GM19372 (cell line): ENCODE results near the gene CACNA2D2.

Source experiments
- ATAC-seq: cut with Tn5 transposase; IDR thresholded peaks from one replicate; pipeline ENCODE4 v1.9.1; 2021; ENCODE audit warnings: mild to moderate bottlenecking, low read depth, moderate library complexity; ENCODE audit not compliant: unreplicated experiment

Gene CACNA2D2

GRCh38 chr3:50470658-50471057 lies 32.8 kb downstream of the CACNA2D2 start:
- ATAC-seq = no peak

- no peak for ATAC-seq
Observed at GRCh38 chr3:50467919-50468318, 35.5 kb downstream of the CACNA2D2 start.

GRCh38 chr3:50466177-50466576 lies 37.3 kb downstream of the CACNA2D2 start:
- ATAC-seq = no peak

- ATAC-seq = no peak
Observed at GRCh38 chr3:50464569-50464968, 38.9 kb downstream of the CACNA2D2 start.

DNA sequence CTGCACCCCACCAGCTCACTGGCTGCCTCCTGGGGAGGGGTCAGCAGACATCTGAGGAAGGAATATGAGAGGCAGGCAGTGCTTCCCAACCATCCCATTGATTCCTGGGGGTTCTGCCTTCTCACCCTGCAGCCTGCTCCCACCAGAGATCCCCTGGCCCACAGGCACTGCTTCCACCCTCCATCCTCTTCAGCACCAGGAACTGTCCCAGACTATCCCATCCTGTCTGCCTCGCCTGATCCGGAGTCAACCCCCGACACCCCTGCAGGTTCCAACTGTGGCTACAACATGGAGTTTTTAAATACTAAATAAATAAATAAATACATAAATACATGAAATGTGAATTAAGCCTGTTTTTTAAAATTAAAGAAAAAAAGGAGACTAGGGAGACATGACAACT lies 43.6 kb downstream of the CACNA2D2 start:
- ATAC-seq = no peak

- no peak for ATAC-seq
Observed at GRCh38 chr3:50457988-50458387, 45.4 kb downstream of the CACNA2D2 start.

- no peak for ATAC-seq
Observed at GRCh38 chr3:50455161-50456018, 48.0 kb downstream of the CACNA2D2 start.

- ATAC-seq = no peak
Observed at GRCh38 chr3:50454481-50455070, 48.9 kb downstream of the CACNA2D2 start.

GRCh38 chr3:50453907-50454306 lies 49.5 kb downstream of the CACNA2D2 start:
- no peak for ATAC-seq

GRCh38 chr3:50450209-50450921 lies 53.1 kb downstream of the CACNA2D2 start:
- ATAC-seq = no peak

DNA sequence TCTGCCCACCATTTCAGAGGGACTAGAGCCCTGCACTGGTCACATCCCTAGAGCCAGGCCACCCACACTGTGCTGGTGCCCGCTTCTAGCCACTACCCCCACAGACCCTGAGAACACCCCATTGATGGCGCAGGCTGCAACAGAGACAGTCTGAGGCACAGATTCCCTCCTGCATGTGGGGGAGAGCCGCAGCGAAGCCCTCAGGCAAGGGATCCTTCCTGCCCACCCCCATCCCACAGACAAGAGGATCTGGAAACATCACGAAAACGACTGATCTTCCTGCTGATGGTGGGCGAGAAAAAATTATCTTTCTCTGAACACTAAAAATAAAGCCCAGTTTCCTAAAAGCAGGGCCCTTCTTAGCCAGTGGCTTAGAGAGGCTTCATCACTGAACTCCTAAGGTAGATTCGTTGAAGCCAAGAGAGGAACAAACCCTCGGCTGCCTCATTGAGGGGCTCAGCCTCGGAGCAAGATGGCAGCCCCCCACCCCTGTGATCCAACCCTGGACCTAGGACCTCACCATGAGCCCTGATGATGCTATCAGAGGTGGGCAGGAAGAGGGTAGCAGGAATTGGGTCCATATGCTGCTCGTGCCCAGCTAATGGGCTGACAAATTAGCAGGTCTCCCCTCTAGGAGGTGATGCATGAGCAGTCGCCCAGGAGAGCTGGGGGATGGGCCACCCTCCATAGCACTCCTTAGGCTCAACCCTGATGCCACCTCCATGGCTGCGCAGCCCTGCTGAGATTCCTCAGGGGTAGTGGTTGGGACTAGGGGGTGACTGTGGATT lies 54.5 kb downstream of the CACNA2D2 start:
- no peak for ATAC-seq

GRCh38 chr3:50447290-50447840 lies 56.1 kb downstream of the CACNA2D2 start:
- no peak for ATAC-seq

DNA sequence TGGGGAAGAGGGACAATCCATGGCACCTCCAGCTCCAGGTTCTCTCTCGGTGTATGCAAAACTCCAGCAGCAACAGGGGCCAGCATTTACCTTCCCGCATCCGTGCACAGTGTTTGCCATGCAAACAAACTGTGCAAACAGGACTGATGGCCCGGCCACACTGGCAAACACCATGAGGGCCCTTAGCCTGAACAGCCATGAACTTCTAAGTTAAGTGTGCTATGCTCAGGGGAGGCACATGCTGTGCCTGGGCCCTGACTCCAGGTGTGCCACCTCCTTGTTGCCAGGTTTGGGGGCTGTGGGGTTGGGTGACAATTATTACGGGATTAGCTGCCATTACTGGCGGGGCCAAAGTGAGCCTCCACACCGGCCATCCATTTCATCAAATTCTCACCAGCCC lies 57.5 kb downstream of the CACNA2D2 start:
- ATAC-seq = no peak

DNA sequence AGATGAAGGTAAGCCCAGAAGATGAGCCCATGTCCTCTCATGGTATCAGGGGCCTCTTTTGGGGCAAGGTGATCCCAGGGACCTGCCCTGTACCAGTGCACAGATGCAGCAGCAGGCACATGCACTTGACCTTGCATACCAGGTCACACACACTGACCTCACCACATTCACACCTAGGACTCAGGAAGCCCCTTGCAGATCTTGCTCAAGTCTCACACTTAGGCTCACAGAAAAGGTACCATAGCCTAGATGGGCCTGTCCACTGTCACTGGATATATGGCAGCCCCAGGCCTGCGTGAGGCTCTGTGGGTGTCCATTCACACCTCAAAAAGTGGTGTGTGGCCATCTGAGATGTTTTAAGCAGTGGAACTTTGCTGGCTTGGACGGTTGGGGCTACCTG lies 58.7 kb downstream of the CACNA2D2 start:
- ATAC-seq = no peak

DNA sequence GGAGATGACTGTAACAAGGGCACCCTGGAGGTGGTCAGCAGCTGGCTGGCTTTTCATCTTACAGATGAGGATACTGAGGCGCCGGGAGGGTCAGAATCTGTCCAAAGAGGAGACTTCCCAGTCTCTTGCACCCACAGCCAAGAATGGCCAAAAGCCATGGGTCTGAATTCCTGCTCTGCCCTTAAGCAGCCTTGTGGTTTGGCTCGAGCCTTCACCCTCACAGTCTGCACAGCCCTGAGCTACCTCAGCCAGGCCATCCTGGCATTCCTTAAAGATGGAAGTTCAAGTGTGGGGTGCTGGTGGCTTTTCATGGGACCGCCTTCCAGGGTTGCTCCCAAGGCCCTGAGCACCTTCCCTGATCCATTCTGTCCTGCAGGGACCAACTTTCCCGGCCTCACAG lies 59.2 kb downstream of the CACNA2D2 start:
- ATAC-seq = no peak

GRCh38 chr3:50442945-50443579 lies 60.4 kb downstream of the CACNA2D2 start:
- no peak for ATAC-seq

- no peak for ATAC-seq
Observed at GRCh38 chr3:50441424-50442217, 61.8 kb downstream of the CACNA2D2 start.

- ATAC-seq = no peak
Observed at GRCh38 chr3:50436114-50436674, 67.2 kb downstream of the CACNA2D2 start.
